GM19324 (cell line): ENCODE measurements around the gene GALNT17.

ENCODE experiments used
- ATAC-seq: cut with Tn5 transposase; IDR thresholded peaks from one replicate; pipeline ENCODE4 v1.9.1; 2021; ENCODE audit warnings: mild to moderate bottlenecking, moderate library complexity; ENCODE audit not compliant: unreplicated experiment, low FRiP score

The GALNT17 gene

GRCh38 chr7:71754828-71755227 lies 622.9 kb downstream of the GALNT17 start:
- no peak for ATAC-seq

- ATAC-seq, result no peak
Observed at GRCh38 chr7:71761336-71761735, 629.4 kb downstream of the GALNT17 start.
